ENCODE results near the gene PPARG.

The PPARG gene

GRCh38 chr3:12345584-12346494 lies 57.0 kb downstream of the PPARG start:
- no peak for DNase-seq

GRCh38 chr3:12347301-12347700 lies 58.4 kb downstream of the PPARG start:
- no peak for DNase-seq

GRCh38 chr3:12349895-12350811 lies 61.3 kb downstream of the PPARG start:
- peak; percentile 85 for DNase-seq

- DNase-seq = peak; percentile 69
These were observed 62.3 kb downstream of the PPARG start for GRCh38 chr3:12351145-12351544.

GRCh38 chr3:12352253-12352652 lies 63.4 kb downstream of the PPARG start:
- DNase-seq = peak; percentile 37

GRCh38 chr3:12352755-12353154 lies 63.9 kb downstream of the PPARG start:
- no peak for DNase-seq

GRCh38 chr3:12353796-12354525 lies 65.1 kb downstream of the PPARG start:
- DNase-seq = peak; percentile 64

- DNase-seq = peak; percentile 58
These were observed 67.3 kb downstream of the PPARG start for GRCh38 chr3:12356175-12356574.

GRCh38 chr3:12356996-12357395 lies 68.1 kb downstream of the PPARG start:
- DNase-seq = no peak

GRCh38 chr3:12357456-12357855 lies 68.6 kb downstream of the PPARG start:
- no peak for DNase-seq

- peak; percentile 44 for DNase-seq
These were observed 74.7 kb downstream of the PPARG start for GRCh38 chr3:12363397-12364195.

GRCh38 chr3:12367346-12367745 lies 78.5 kb downstream of the PPARG start:
- no peak for DNase-seq

GRCh38 chr3:12369029-12369428 lies 80.2 kb downstream of the PPARG start:
- no peak for DNase-seq

GRCh38 chr3:12369598-12369997 lies 80.7 kb downstream of the PPARG start:
- DNase-seq = no peak

- DNase-seq = peak; percentile 16
These were observed 81.9 kb downstream of the PPARG start for GRCh38 chr3:12370758-12371157.

- no peak for DNase-seq
These were observed 82.8 kb downstream of the PPARG start for GRCh38 chr3:12371525-12372140.

- DNase-seq = no peak
These were observed 83.9 kb downstream of the PPARG start for GRCh38 chr3:12372741-12373280.

GRCh38 chr3:12375572-12375971 lies 86.7 kb downstream of the PPARG start:
- no peak for DNase-seq

GRCh38 chr3:12379640-12380429 lies 91.0 kb downstream of the PPARG start:
- DNase-seq = no peak

GRCh38 chr3:12380461-12380860 lies 91.6 kb downstream of the PPARG start:
- DNase-seq = peak; percentile 66

Data from hematopoietic multipotent progenitor cell treated with erythropoietin and hydrocortisone succinate and interleukin-3 and kit ligand, for 4 days (in vitro differentiated cells).